ENCODE measurements around the gene TYW1B.
"Not testable (repeated sequence)": the region's sequence is repeated elsewhere in the genome, so short reads cannot be mapped to it uniquely, and the experiment has no call there.

DNA sequence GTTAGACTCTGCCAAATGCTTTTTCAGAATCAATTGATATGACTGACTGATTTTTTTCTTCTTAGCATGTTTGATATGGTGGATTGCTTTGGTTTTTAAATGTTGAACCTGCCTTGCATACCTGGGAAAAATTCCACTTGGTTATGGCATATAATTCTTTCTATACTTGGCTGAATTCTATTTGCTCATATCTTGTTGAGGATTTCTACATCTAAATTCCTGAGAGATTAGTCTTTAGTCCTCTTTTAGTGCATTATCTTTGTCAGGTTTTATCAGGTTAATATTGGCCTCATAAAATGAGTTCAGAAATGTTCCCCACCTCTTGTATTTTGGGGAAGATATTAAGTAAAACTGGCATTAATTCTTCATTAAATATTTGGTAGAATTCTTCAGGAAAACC lies 79.4 kb downstream of the TYW1B start:
- not testable (repeated sequence) for TF ChIP-seq POLR2AphosphoS5 (IDR thresholded peaks at IDR 0.05; ENCODE audit: insufficient read depth, low read depth, low read length); FOS (IDR thresholded peaks at IDR 0.05; ENCODE audit: borderline replicate concordance, insufficient read depth, low read length); POLR2A (IDR thresholded peaks at IDR 0.05; ENCODE audit: low read depth, low read length); EZH2 (IDR thresholded peaks at IDR 0.05; ENCODE audit: borderline replicate concordance, low read depth, low read length, severe bottlenecking); MYC (IDR thresholded peaks at IDR 0.05; ENCODE audit: low read depth, low read length)
- TF ChIP-seq, protein P1, sequence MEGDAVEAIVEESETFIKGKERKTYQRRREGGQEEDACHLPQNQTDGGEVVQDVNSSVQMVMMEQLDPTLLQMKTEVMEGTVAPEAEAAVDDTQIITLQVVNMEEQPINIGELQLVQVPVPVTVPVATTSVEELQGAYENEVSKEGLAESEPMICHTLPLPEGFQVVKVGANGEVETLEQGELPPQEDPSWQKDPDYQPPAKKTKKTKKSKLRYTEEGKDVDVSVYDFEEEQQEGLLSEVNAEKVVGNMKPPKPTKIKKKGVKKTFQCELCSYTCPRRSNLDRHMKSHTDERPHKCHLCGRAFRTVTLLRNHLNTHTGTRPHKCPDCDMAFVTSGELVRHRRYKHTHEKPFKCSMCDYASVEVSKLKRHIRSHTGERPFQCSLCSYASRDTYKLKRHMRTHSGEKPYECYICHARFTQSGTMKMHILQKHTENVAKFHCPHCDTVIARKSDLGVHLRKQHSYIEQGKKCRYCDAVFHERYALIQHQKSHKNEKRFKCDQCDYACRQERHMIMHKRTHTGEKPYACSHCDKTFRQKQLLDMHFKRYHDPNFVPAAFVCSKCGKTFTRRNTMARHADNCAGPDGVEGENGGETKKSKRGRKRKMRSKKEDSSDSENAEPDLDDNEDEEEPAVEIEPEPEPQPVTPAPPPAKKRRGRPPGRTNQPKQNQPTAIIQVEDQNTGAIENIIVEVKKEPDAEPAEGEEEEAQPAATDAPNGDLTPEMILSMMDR (IDR thresholded peaks at IDR 0.05; ENCODE audit: extremely low read depth in 1 of 2, insufficient read depth in 1 of 2, low read depth in 1 of 2, low read length in 2 of 2), result not testable (repeated sequence)
- TF ChIP-seq, protein P2, sequence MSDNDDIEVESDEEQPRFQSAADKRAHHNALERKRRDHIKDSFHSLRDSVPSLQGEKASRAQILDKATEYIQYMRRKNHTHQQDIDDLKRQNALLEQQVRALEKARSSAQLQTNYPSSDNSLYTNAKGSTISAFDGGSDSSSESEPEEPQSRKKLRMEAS (IDR thresholded peaks at IDR 0.05; ENCODE audit: insufficient read depth, insufficient read length), result not testable (repeated sequence)
